GM12878 (cell line): ENCODE results near the gene ZNF444. TPM values are rescaled to one million over a fixed set of nuclear protein-coding genes. Genes with fewer than 3 reads are reported as not detected.

Source experiments
- ATAC-seq: fragments of 200-7000 bp; cut with Tn5 transposase; 3 replicates; pipeline ENCODE4 v1.9.1; 2020; ENCODE audit warnings: mild to moderate bottlenecking, moderate library complexity
- BruUV-seq: library from RNA; stranded (reverse); fragments of 400-500 nt; replicated peaks from 2 replicates; lab custom pipeline; 2021; lab: Mats Ljungman, UMichigan
- CTCF ChIA-PET: fragments of 300-600 bp; sonication (Branson Sonifier 250); formaldehyde crosslinking; extraction: SDS; loops from one replicate; lab custom pipeline; 2021; ENCODE audit warnings: inconsistent platforms; lab: Yijun Ruan, JAX
- POLR2A ChIA-PET: fragments of 350-600 bp; formaldehyde crosslinking; extraction: SDS; loops from one replicate; lab custom pipeline; 2021; ENCODE audit warnings: inconsistent platforms; lab: Charles Lee
- RAD21 ChIA-PET: fragments of 300-600 bp; sonication (Branson Sonifier 250); formaldehyde crosslinking; loops from one replicate; lab custom pipeline; 2023; ENCODE audit warnings: antibody characterized with exemption; ENCODE audit not compliant: unreplicated experiment; lab: Charles Lee
- SMC1A ChIA-PET: fragments of 300-600 bp; sonication (Branson Sonifier 250); formaldehyde crosslinking; loops from one replicate; lab custom pipeline; 2023; ENCODE audit not compliant: unreplicated experiment, uncharacterized antibody; lab: Charles Lee
- DNase-seq: peaks from one replicate; pipeline ENCODE4 v3.0.0-alpha.2; 2011; ENCODE audit warnings: low read depth, low spot score
- FAIRE-seq: peaks from 3 replicates; lab custom pipeline; 2011; peaks lifted over from hg19 to GRCh38; lab: Jason Lieb, UNC
- H2AFZ ChIP-seq: 2 replicates; pipeline ENCODE4 v1.6.0; 2011; ENCODE audit warnings: low read depth, low read length, control low read depth; ENCODE audit not compliant: control insufficient read depth
- H3K27ac ChIP-seq: 2 replicates; pipeline ENCODE4 v1.5.1; 2011; ENCODE audit warnings: control low read depth; ENCODE audit not compliant: control insufficient read depth, insufficient read depth
- H3K27me3 ChIP-seq, 2 experiments: replicated peaks in 1 of 2; 2 replicates each; pipeline versions ENCODE4 v1.6.0 to v1.6.1; 2011; ENCODE audit warnings: low read length in 1 of 2; ENCODE audit not compliant: control insufficient read depth in 2 of 2, insufficient read depth in 2 of 2
- H3K36me3 ChIP-seq, 2 experiments: 2 replicates each; pipeline ENCODE4 v1.5.1; 2011; ENCODE audit warnings: low read length in 1 of 2; ENCODE audit not compliant: control insufficient read depth in 2 of 2, insufficient read depth in 2 of 2
- H3K4me1 ChIP-seq: 2 replicates; pipeline ENCODE4 v1.6.1; 2011; ENCODE audit warnings: mild to moderate bottlenecking, low read length, moderate library complexity, mixed read lengths; ENCODE audit not compliant: control insufficient read depth, insufficient read depth
- H3K4me2 ChIP-seq: 2 replicates; pipeline ENCODE4 v1.6.0; 2011; ENCODE audit warnings: control low read depth; ENCODE audit not compliant: control insufficient read depth, insufficient read depth
- H3K4me3 ChIP-seq: fragments of 200-600 bp; sonication (generic); 2 replicates; pipeline ENCODE4 v1.5.1; 2016
- H3K79me2 ChIP-seq: 2 replicates; pipeline ENCODE4 v1.6.0; 2011; ENCODE audit warnings: low read length; ENCODE audit not compliant: control insufficient read depth, insufficient read depth
- H3K9ac ChIP-seq: 2 replicates; pipeline ENCODE4 v1.8.0; 2011; ENCODE audit warnings: low read length, control low read depth, mixed read lengths; ENCODE audit not compliant: control insufficient read depth, insufficient read depth
- H3K9me3 ChIP-seq: replicated peaks from 3 replicates; pipeline ENCODE4 v1.5.1; 2011; ENCODE audit warnings: mild to moderate bottlenecking, low read length; ENCODE audit not compliant: control insufficient read depth, insufficient read depth
- H4K20me1 ChIP-seq: 2 replicates; pipeline ENCODE4 v1.6.0; 2011; ENCODE audit not compliant: control insufficient read depth, insufficient read depth
- BACH1 ChIP-seq: fragments of 450-650 bp; IDR thresholded peaks from 2 replicates; pipeline ENCODE4 v1.6.1; 2017; ENCODE audit warnings: mild to moderate bottlenecking, borderline replicate concordance
- CHD1 ChIP-seq: IDR thresholded peaks from 2 replicates; pipeline ENCODE4 v1.6.1; 2012; ENCODE audit warnings: low read depth, low read length, improper control_type of control experiment
- ETV6 ChIP-seq, 2 experiments: fragments of 450-650 bp in 1 of 2; IDR thresholded peaks in 1 of 2; conservative IDR thresholded peaks in 1 of 2; 2 replicates each; pipeline ENCODE4 v1.6.1; 2014; ENCODE audit warnings: antibody characterized with exemption in 1 of 2, borderline replicate concordance in 1 of 2, low read depth in 1 of 2, mild to moderate bottlenecking in 1 of 2, moderate library complexity in 1 of 2
- EZH2 ChIP-seq: IDR thresholded peaks from 2 replicates; pipeline ENCODE4 v1.6.1; 2012; ENCODE audit warnings: low read depth, mild to moderate bottlenecking, control low read depth, inconsistent platforms, low read length, borderline replicate concordance; ENCODE audit not compliant: control insufficient read depth
- FOXM1 ChIP-seq: IDR thresholded peaks from 2 replicates; pipeline ENCODE4 v1.6.1; 2012; ENCODE audit warnings: low read depth, mild to moderate bottlenecking, inconsistent platforms, low read length, moderate library complexity
- JUNB ChIP-seq: IDR thresholded peaks from 2 replicates; pipeline ENCODE4 v1.6.1; 2016; ENCODE audit warnings: antibody characterized with exemption, mild to moderate bottlenecking
- JUND ChIP-seq: IDR thresholded peaks from 2 replicates; pipeline ENCODE4 v1.6.1; 2012; ENCODE audit warnings: low read depth, mild to moderate bottlenecking, low read length, improper control_type of control experiment, moderate library complexity
- POLR2A ChIP-seq: IDR thresholded peaks from 2 replicates; pipeline ENCODE4 v1.6.1; 2011; ENCODE audit warnings: low read depth, mild to moderate bottlenecking, low read length
- REST ChIP-seq: IDR thresholded peaks from 2 replicates; pipeline ENCODE4 v1.6.1; 2012; ENCODE audit warnings: mild to moderate bottlenecking, low read depth, low read length
- RUNX3 ChIP-seq: IDR thresholded peaks from 2 replicates; pipeline ENCODE4 v1.6.1; 2012; ENCODE audit warnings: low read length, inconsistent platforms
- SREBF2 ChIP-seq: IDR thresholded peaks from 2 replicates; pipeline ENCODE4 v1.6.1; 2012; ENCODE audit warnings: mild to moderate bottlenecking, low read length
- TCF7 ChIP-seq: IDR thresholded peaks from 2 replicates; pipeline ENCODE4 v1.6.1; 2014; ENCODE audit warnings: antibody characterized with exemption, borderline replicate concordance
- ZNF384 ChIP-seq: IDR thresholded peaks from 2 replicates; pipeline ENCODE4 v1.6.1; 2012; ENCODE audit warnings: low read depth, mild to moderate bottlenecking, low read length, improper control_type of control experiment, borderline replicate concordance
- ZSCAN29 ChIP-seq: fragments of 450-650 bp; IDR thresholded peaks from 2 replicates; pipeline ENCODE4 v1.6.1; 2017; ENCODE audit warnings: mild to moderate bottlenecking, moderate library complexity
- WGBS: methylation state at CpG from one replicate; pipeline ENCODE4 v1.1.6; 2016; ENCODE audit warnings: low lambda C conversion rate; ENCODE audit not compliant: insufficient replicate concordance, insufficient coverage; ENCODE audit errors: missing lambda C conversion rate; 5-methylcytosine and 5-hydroxymethylcytosine counted together
- in situ Hi-C: fragments of 300-500 bp; cut with MboI; formaldehyde crosslinking; loops from 9 replicates; pipeline ENCODE4 v1.14.3; 2018; ENCODE audit warnings: mixed read lengths
- intact Hi-C: fragments of 100-400 bp; cut with micrococcal nuclease; formaldehyde crosslinking; loops from one replicate; pipeline ENCODE4 v1.14.2; 2022; ENCODE audit not compliant: unreplicated experiment
- polyA plus RNA-seq, 11 experiments: library from polyadenylated mRNA; depleted of rRNA in 4 of 11; unstranded in 6 of 11; stranded (reverse) in 5 of 11; fragments of >200 nt; fragmentation: Nextera tagmentation in 4 of 11; fragmentation: Illumina TruSeq in 1 of 11; extraction: Ambion mirVana in 4 of 11; extraction: Trizol in 1 of 11; gene quantifications; 1 replicate in 1 of 11; 2 replicates in 10 of 11; pipeline versions ENCODE4 v1.2.1 to v1.2.3, GENCODE V29; 2011 to 2016; ENCODE audit warnings: inconsistent platforms in 2 of 11, missing spikeins in 2 of 11, low read depth in 1 of 11
- total RNA-seq, 4 experiments: library from RNA; depleted of rRNA in 3 of 4; stranded (reverse); fragments of >200 nt in 3 of 4; fragmentation: Illumina TruSeq in 1 of 4; extraction: Trizol in 1 of 4; gene quantifications; 2 replicates each; pipeline versions ENCODE4 v1.2.1 to v1.2.3, GENCODE V29; 2013 to 2021

The ZNF444 gene
- total and polyA plus RNA-seq, 10 of the 15 experiments (the other 5 are each of a cell fraction or from before 2014, with no cell fraction given): 0.45 to 28.2 (median 11.6) TPM

- DNase-seq (no peak), FAIRE-seq (no peak), ATAC-seq (no peak)
- no peak overlapping the region for H3K27ac ChIP-seq
- BruUV-seq: TSS peak; percentile 46
- intact Hi-C loops: no loop called here
- in situ Hi-C loops: no loop called here
- no peak overlapping the region for H2AFZ ChIP-seq
- H3K36me3 ChIP-seq: peaks cover 3 to 28% of the 10 kb centered on the region in 2 experiments; a peak in 3 of 4 replicates
- ChIA-PET POLR2A (no interaction called here), RAD21 (no interaction called here), CTCF (no interaction called here), SMC1A (no interaction called here)
- H3K9ac ChIP-seq: no peak overlapping the region
- WGBS: 91% methylated on average over 25 of the region's 25 CpGs
- H3K4me2 ChIP-seq: no peak overlapping the region
- no peaks in the 10 kb centered on the region; the same call in 1 of the 2 replicates for H3K4me1 ChIP-seq
- H3K4me3 ChIP-seq: no peak overlapping the region
- no peaks in the 10 kb centered on the region for H3K27me3 ChIP-seq
- peaks cover 14% of the 10 kb centered on the region for H3K79me2 ChIP-seq
- no peaks in the 10 kb centered on the region for H4K20me1 ChIP-seq
- TF ChIP-seq POLR2A: 0 out of 2 replicates have a peak, but pooled peaks have one; percentile 27
- TF ChIP-seq RUNX3: no peak
- H3K9me3 ChIP-seq: no peaks in the 10 kb centered on the region
Measured at GRCh38 chr19:56101095-56101494, 40.0 kb upstream of the ZNF444 start.

GRCh38 chr19:56101746-56102535 is 39.1 kb upstream of the ZNF444 start:
- no peak for FAIRE-seq
- no TSS peak for BruUV-seq
- Histone ChIP-seq H3K79me2 (peaks cover 22% of the 10 kb centered on the region), H3K4me1 (no peaks in the 10 kb centered on the region; the same call in 1 of the 2 replicates), H2AFZ (no peak overlapping the region), H4K20me1 (no peaks in the 10 kb centered on the region), H3K27ac (no peak overlapping the region), H3K9ac (no peak overlapping the region), H3K4me3 (no peak overlapping the region)
- WGBS: 85% methylated on average over 27 of the region's 34 CpGs
- DNase-seq: no peak
- in situ Hi-C loops (no loop called here), intact Hi-C loops (no loop called here)
- ChIA-PET RAD21 (no interaction called here), CTCF (interaction anchor here (1.3 kb wide), 1 partner anchor 36 kb away, joined by 3 read pairs; no protein-coding TSS in a partner anchor)
- ATAC-seq: no peak
- TF ChIP-seq CHD1 (no peak), BACH1 (no peak), ZNF384 (no peak), JUNB (no peak), JUND (no peak), SREBF2 (no peak), REST (no peak), FOXM1 (no peak), ZSCAN29 (no peak), ETV6 (conservative IDR thresholded peaks at IDR 0.05 in 1 of 2, IDR thresholded peaks at IDR 0.05 in 1 of 2; ENCODE audit: borderline replicate concordance in 1 of 2, low read depth in 1 of 2) (no peak), EZH2 (no peak), TCF7 (no peak)
- TF ChIP-seq, all 136 proteins: peak for 0
- Histone ChIP-seq H3K9me3 (no peaks in the 10 kb centered on the region), H3K27me3 (no peaks in the 10 kb centered on the region), H3K4me2 (no peak overlapping the region), H3K36me3 (peaks cover 3 to 30% of the 10 kb centered on the region in 2 experiments; a peak in 3 of 4 replicates)
- POLR2A ChIA-PET: no interaction called here
- SMC1A ChIA-PET: no interaction called here
